ENCODE results near the gene UNCX.

UNCX gene

GRCh38 chr7:1218541-1219165 lies 14.0 kb upstream of the UNCX start:
- DNase-seq (ENCODE audit: low read depth): no peak

GRCh38 chr7:1219498-1219897 lies 13.2 kb upstream of the UNCX start:
- DNase-seq (ENCODE audit: low read depth): no peak

- no peak for DNase-seq (ENCODE audit: low read depth)
Observed at GRCh38 chr7:1220000-1220726, 12.5 kb upstream of the UNCX start.

GRCh38 chr7:1220977-1221745 lies 11.5 kb upstream of the UNCX start:
- no peak for DNase-seq (ENCODE audit: low read depth)

GRCh38 chr7:1223196-1223981 lies 9.3 kb upstream of the UNCX start:
- DNase-seq (ENCODE audit: low read depth): no peak

- no peak for DNase-seq (ENCODE audit: low read depth)
Observed at GRCh38 chr7:1224086-1224716, 8.5 kb upstream of the UNCX start.

GRCh38 chr7:1225030-1225429 lies 7.6 kb upstream of the UNCX start:
- no peak for DNase-seq (ENCODE audit: low read depth)

GRCh38 chr7:1225441-1226185 lies 7.1 kb upstream of the UNCX start:
- no peak for DNase-seq (ENCODE audit: low read depth)

- DNase-seq (ENCODE audit: low read depth): no peak
Observed at GRCh38 chr7:1226186-1226901, 6.3 kb upstream of the UNCX start.

GRCh38 chr7:1227071-1227804 lies 5.4 kb upstream of the UNCX start:
- DNase-seq (ENCODE audit: low read depth): no peak

- no peak for DNase-seq (ENCODE audit: low read depth)
Observed at GRCh38 chr7:1227814-1228544, 4.7 kb upstream of the UNCX start.

- DNase-seq (ENCODE audit: low read depth): no peak
Observed at GRCh38 chr7:1228545-1229201, 4.0 kb upstream of the UNCX start.

- no peak for DNase-seq (ENCODE audit: low read depth)
Observed at GRCh38 chr7:1229202-1229947, 3.3 kb upstream of the UNCX start.

GRCh38 chr7:1229956-1230355 lies 2.7 kb upstream of the UNCX start:
- no peak for DNase-seq (ENCODE audit: low read depth)

GRCh38 chr7:1230411-1231213 lies 2.1 kb upstream of the UNCX start:
- no peak for DNase-seq (ENCODE audit: low read depth)

- DNase-seq (ENCODE audit: low read depth): no peak
Observed at GRCh38 chr7:1231214-1232102, 1.2 kb upstream of the UNCX start.
